ENCODE data around the gene LHX2. TPM values are rescaled to one million over a fixed set of nuclear protein-coding genes. Genes with fewer than 3 reads are reported as not detected.

LHX2 gene
- polyA plus RNA-seq, 4 donors: 0.14 to 0.29 (median 0.25) TPM; not detected in 1

DNA sequence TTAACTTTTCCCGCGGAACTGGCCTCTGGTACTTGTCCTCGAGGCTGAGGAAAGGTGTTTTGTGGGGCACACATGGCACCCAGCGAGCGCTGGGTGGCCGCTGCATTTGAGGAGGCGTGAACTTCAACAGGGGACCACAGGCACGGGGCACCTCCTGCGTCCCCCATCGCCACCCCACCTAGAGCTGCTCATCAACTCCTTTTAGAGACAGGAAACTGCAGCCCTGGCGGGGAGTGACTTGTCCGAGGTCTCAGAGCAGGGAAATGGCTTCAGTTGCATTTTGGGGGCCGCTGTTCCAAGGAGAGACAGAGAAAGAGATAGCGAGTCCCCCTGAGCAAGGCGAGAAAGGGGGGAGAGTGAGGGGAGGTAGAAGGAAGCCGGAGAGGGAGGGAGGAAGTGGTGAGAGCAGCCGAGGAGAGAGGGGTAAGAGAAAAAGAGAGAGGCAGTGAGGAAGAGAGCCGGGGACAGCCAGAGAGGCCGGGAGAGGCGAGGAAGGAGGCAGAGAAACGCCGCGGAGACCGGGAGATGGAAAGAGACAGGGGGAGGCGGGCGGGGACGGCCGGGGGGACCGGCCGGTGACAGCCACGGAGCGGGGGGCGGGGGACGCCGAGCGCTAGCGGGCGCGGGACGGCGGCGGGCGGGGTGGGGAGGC lies 12.5 kb upstream of the LHX2 start:
- DNase-seq (ENCODE audit: low read depth in 4 of 4, low spot score in 2 of 4): no peak

DNA sequence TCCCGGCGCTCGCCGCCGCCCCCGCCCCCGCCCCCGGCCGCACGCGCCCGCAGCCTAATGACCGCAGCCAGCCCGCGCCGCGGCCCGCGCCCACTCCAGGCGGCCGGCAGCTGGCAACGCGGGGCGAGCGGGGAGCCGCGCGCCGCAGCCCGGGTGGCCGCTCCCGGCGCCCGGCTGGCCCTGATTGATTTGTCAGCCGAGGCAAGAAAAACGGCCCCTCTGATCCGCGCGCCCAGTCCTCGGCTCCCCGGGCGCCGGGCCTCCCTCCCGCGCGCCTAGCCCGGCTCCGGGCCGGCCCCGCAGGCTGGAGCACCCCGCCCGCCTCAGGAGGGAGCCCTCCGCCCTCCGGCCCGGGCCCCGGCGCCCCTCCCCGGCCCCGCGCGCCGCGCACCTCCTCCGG lies 11.9 kb upstream of the LHX2 start:
- DNase-seq (ENCODE audit: low read depth in 4 of 4, low spot score in 2 of 4): no peak

DNA sequence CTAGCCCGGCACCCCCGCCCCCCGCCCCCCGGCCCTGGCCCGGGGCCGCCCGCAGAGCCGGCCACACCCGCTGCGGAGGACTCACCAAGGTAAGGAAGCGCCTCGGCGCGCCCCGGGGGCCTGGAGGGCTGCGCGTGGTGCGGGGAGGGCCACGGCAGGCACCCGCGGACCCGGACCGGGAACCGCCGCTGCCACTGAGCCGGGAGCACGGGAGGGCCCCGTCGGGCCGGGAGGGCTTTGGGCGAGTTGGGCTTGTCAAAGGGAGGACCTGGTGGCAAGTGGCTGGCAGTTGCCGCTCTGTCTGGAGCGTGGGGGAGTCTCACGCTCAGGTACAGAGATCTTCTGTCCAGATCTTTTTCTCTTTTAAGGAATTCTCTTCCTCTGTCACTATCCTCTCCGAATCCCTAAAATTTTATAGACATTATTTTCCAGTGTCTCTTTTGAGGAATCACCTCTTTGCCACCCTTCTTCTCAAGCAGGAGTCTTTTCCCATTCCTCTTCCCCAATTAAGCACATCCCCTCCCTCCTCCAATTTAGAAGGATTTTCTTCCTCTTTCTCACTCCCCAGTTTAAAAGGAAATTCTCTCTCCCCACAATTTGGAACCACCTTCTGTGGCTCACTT lies 11.3 kb upstream of the LHX2 start:
- no peak for DNase-seq (ENCODE audit: low read depth in 4 of 4, low spot score in 2 of 4)

DNA sequence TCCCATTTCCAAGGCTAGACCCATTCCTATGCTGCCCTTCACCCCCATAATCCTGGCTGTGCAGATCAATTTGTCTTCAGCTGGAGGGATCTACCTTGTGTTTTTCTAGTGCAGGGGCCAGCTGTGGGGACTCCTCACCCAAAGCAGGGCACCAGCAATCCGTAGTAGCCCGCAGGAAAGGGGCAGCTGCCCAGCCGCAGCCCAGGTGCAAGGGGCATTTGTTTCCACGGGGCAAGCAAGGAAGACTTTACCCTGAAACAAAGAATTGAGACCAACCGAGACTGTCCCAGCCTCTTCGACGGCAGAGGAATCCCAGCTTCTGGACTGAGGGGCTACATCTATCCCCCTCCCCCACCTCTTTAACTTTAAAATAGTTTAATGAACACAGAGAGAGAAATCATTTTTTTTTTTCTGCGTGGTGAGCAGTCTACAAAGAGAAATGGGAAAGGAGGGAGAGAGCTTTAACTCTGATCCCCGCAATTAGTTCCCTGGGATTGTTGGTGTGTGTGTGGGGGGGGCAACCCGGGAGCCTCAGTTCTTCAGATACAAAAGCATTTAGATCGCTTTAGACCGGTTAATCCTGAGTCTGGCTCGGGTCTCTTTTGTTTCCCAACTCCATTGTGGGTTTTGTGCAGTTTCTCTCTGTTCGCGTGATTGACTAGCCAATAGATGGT lies 10.6 kb upstream of the LHX2 start:
- no peak for DNase-seq (ENCODE audit: low read depth in 4 of 4, low spot score in 2 of 4)

DNA sequence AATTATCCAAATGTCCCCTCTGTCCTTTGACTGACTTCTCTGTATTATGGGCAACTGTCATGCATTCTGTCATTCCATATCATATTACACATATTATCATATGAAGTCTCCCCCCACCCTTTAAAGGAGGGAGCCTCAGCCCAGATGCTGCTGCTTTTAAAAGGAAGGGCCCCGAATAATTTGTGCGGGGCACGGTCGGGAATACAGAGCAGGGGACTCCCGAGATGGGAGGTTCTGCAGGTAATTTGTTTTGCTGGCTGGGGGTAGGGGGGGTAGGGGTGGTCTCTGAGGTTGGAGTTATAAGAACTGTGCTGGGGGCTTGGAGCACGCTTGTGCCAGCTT lies 10.1 kb upstream of the LHX2 start:
- no peak for DNase-seq (ENCODE audit: low read depth in 4 of 4, low spot score in 2 of 4)

DNA sequence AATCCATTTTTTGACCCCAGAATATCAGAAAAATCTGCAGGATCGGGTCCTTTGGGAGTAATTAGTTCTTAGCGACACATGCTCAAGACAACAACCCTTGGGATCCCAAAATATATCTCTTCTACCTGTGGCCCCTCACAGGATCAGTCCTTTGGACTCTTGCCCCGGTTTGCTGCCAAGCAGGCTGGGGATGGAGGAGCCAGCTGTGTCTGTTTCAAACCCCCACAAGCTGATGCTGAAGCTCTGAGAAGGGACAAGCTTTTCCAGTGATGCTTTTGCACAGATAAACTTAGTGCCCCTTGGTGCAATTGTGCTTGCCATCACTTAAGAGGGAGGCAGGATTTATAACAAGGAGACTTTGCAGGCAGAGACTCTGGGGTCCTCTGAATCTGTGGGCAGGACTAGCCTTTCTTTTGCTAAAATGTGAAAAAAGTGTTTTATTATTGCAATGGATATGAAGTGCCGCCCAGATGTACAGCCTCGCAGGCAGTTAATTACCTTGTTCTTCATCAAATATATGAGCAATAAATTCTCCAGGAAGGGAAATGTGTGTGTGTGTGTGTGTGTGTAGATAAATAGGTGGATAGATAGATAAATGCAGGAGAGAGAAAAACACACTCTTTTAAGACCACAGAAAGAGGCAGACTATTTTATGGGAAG lies 9.6 kb upstream of the LHX2 start:
- no peak for DNase-seq (ENCODE audit: low read depth in 4 of 4, low spot score in 2 of 4)

DNA sequence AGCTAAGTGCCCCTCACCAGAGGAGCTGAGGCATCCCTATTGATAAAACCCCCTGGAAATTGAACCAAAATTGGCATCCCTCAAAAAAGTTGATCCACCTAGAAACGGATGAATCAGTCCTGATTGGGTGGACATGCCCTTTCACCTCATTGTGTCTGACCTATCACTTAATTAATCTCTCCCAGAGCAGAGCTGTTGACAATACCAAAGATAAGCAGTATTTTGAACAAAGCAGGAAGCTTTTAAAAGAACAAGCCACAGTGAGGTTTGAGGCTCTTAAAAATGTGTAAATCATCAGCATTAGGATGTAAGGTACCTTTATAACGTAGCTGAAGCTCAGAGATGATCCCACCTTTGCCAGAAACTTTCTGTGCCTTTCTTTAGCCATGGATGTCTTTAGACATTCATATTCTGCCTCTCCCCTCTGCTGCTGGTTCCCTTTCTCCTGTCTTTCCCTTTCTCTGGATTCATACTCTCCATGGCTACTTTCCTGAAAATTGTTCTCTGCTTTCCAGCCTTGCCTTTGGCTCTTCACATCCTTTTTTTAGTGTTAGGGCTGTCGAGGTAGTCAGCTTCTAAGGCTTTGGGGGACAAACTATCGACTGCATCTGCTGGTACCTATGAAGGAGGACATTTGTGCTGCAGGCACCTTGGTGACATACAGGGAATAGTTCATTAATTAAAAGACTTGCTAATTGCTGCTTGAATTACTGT lies 7.8 kb upstream of the LHX2 start:
- no peak for DNase-seq (ENCODE audit: low read depth in 4 of 4, low spot score in 2 of 4)

DNA sequence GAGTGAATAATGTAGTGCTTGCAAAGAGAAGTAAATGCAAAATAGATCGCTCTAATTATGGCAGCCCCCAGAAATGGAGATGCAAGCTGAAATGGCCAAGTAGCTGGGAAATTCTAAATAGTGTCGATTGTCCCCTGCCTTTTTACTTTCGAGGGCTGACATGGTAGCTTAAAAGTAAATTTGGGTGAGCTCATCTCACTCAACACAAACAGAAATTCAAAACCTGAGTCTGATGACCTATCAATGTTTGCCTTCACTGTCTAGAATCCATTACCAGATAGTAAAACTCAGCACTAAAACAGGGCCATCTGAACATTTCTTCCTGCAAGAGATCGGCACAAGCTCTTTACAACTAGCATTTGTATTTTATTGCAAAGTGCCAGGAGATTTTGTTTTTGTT lies 7.0 kb upstream of the LHX2 start:
- DNase-seq (ENCODE audit: low read depth in 4 of 4, low spot score in 2 of 4): no peak

DNA sequence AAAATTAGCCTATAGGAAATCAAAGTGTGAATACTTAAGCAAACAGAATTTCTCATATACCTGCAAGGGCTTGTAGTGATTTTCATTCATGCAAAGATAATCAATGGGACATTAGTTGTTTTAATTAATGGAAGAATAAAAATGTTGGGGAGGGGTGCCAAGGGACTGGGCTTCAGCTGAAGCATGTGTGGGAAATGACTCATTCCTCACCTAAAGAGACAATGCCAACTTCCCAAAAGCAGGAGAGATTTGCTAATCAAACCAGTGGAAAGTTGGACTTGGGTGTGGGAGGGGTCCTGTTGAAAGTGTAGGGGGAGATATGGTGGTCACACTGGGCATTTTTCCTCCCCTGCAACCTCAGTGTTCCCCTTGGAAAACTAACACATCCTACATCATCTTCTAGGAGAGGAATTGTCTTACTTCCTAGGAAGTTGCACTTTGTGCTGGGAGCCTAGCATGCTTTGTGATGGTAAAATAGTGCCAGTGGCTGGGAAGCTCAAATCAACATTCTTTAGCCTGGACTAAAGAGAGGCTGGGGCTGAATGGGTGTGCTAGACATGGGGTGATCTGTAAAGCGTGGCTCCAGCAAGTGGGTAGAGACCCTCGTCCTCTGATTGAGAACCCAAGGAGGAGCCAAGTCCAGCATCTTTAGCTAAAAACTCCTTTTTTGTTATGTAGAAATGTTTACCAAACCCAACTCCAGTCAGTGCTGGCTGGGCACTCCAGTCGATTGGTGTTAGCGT lies 6.4 kb upstream of the LHX2 start:
- DNase-seq (ENCODE audit: low read depth in 4 of 4, low spot score in 2 of 4): no peak

DNA sequence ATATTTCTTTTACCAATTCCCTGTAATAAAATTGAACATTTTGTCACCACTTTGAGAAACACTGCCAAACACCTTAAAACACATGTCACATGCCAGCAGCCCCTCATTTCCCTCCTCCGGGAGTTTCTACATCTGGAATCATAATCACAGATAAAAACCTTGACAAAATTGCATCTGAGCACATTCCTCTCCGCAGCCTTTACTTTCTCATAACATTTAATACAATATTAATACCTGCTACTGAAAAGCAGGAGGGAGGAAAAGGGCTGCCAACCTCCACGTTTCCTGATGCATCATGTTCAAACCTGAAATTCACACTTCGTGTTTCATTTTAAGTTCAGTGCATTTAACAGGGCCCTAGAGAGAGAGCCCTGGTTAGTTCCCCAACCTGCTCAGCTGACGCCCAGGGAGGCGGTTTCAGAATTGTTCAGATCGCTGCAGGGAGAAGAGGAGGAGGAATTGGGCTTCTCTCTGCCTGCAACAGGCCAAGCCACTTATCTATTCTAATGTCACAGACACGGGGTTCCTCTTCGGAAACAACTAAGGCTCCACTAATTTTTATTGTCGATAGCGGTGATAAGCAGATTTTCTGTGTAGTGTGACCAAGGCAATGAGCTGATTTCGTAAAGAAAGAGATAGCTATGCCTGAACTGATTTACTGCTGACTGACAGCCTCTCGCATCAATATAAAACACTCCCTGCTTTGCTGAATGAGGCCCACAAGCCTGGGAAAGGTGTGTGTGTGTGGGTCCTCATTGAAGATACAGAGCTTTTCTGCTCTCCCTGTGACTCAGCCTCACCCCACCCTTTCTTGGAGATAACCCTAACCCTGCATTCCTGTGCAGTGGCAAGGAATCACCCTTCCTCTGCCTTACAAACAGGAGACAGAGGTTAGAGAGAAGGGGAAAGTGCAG lies 4.9 kb upstream of the LHX2 start:
- DNase-seq (ENCODE audit: low read depth in 4 of 4, low spot score in 2 of 4): no peak

DNA sequence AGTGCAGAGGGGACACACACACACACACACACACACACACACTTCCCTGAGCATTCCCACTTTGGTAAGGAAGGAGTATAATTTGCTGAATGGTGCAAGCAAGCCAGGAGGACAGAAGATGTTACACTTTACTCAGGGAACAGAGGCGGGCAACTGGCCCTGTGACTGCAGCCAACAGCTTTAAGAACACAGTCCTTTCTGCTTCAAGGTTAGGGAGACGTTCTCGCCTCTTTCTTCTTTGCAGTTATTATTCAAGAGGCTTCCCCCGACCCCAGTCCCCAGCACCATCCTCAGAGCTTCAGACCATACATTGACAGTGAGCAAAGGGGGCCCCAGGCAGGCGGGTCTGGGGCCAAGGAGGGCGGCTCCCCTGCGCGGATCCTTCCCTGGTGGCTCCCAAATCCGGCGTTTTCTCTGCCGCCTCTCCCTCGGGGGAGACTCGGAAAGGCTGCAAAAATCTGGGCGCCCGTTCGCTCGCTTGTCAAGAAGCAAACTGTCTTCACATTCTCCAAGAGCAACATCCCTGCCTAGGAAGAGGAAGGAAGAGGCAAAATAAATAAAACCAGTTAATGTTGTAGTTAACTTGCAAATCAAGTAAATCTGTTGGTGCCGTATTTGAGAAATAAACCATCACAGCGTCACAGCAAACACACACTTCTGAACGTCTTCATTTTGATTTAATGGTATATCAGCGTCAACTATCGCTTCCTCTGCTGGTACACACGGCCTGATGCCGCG lies 3.8 kb upstream of the LHX2 start:
- no peak for DNase-seq (ENCODE audit: low read depth in 4 of 4, low spot score in 2 of 4)

DNA sequence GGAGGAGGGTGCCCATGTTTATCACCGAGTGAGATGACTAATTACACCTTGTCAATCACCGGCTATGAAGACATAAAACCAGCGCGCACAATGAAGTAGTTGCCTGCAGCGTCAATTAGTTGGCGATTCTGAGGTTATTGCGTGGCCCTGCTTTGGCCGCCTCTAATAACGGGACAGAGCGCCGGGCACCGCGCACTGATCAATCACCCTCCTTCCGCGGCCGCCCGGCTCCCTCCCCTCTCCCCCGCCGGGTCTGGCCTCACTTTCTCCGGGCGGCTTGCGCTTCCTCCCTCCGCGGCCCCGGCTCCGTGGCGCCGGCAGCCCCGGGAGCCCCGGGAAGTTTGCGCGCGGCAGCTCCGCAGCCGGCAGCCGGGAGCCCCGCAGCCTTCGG lies 3.3 kb upstream of the LHX2 start:
- DNase-seq (ENCODE audit: low read depth in 4 of 4, low spot score in 2 of 4): no peak

DNA sequence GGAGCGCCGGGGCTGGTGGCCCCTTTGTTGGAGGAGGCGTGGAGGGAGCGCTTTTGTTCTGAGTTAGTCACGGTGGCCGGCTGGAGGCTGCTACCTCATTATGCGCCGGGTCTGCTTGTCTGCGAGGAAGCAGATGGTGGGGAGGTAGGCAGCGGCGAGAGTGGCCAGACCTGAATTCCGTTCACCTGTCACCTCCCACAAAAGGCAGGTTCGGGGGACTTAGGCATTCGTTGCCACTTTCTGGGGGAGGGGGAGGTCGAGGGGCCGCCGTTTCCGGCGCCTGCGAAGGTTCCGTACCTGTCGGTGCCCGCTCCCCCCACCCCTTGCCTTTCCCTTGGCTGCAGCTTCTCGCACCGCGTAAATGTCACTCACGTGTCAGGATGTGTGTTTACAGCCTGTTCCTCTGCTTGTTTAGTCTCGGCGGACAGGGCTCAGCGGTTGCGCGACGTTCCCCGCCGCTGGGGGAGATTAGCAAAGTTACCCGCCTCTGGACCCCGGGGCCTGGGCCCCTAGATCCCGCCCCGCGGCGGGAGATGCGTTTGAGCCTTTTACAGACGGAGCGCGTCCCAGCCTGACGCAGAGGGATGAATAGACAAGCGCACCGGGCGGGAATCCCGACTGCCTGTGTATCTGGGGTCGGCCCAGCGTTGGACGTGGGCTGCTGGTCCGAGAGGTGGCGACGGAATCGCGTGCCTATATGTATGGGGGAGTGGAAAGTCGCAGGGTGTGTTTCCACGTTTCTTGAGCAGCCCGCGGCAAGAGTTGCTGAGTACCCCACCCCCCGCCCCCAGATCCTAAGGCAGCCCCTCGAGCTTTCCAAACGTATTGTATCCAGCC lies 2.7 kb upstream of the LHX2 start:
- DNase-seq (ENCODE audit: low read depth in 4 of 4, low spot score in 2 of 4): no peak

DNA sequence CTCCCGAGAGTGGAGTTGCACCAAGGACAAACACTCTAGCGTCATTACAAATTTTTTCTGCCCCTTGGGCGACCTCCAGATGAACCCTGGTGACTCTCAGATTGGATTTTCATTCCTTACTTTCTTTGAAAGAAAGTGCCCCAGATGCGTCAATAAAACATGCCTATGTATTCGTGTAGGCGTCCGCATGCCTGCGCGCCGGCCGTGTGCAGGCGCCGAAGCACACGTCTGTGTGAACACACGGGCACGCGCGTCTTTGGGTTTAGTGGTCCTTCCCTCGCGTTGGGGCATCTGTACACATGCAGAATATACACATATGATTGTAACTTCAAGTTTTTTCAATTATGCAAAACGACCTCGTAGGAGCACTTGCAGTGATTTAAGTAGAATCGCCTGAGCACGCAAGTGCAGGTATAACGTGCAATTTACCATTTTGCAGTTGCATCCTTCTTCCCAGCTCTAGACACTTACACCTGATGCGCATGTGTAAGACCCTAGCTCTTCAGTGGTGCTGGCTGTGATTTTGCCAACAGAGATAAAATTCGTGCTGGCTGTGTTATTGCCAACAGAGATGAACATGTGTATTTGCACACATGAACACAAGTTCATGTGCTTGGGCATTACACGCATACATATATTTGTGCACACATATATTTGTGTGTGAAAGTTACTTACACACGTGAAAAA lies 1.9 kb upstream of the LHX2 start:
- DNase-seq (ENCODE audit: low read depth in 4 of 4, low spot score in 2 of 4): no peak

DNA sequence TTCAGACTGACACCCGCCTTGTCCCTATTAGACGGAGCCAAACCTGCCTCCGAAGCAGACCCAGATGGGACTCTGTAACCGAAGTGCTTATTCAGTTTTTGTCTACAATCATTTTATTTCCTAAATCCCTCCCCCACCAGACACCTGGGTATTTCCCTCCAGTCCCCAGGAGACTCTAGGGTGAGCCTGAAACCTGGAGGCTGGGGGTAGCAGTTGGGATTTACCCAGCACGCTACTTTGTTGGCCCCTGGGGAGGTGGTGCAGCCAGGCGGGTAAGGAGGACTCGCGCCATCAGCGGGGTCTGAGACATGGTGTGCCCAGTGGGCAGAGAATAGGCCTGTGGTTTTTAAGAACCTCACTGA lies 1.3 kb upstream of the LHX2 start:
- no peak for DNase-seq (ENCODE audit: low read depth in 4 of 4, low spot score in 2 of 4)

DNA sequence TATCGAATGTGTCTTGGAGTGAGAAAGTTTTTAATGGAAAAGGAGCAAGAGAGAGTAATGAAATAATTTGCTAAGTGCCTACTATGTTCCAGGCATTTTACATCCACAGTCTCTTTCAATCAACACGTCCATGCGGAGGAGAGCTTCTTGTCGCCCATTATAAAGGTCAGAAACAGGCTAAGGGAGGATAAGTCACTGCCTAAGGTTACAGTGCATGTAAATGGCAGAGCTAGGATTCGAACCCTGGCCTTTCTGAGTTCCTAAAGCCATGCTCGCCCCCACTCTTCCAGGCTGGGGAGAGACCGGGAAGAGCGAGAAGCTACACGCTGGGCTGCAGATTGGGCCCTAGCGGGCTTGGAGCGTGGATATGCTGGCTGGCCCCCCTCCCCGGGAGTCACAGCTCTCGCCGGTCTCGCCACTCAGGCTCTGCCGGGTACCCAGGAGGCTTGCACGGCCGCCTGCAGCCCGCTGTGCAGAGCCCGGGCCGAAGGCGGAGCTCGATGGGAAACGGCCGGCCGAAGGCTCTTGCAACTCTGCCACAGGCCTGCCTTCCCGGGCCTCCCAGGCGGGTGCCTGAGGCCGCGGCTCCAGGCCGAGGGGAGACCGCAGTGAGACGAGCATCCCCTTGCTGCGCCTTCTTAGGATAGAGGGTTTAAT lies 775 bp upstream of the LHX2 start:
- DNase-seq (ENCODE audit: low read depth in 4 of 4, low spot score in 2 of 4): no peak

Data from left renal cortex interstitium (tissue), 4 donors.